RPMI7951 (cell line): ENCODE data around the gene FER1L5. TPM values are rescaled to one million over a fixed set of nuclear protein-coding genes. Genes with fewer than 3 reads are reported as not detected.
"Not testable (repeated sequence)": the region's sequence is repeated elsewhere in the genome, so short reads cannot be mapped to it uniquely, and the experiment has no call there.

Experiments used
- DNase-seq: peaks from one replicate; pipeline ENCODE4 v3.0.0-alpha.2; 2012; ENCODE audit warnings: low read depth
- total RNA-seq: library from RNA; depleted of rRNA; stranded (reverse); fragments of >200 nt; shearing (Covaris generic); gene quantifications from 2 replicates; pipeline ENCODE4 v1.2.3, GENCODE V29; 2014

FER1L5 gene
- total RNA-seq, 1 experiment from 2014 or later = not detected

GRCh38 chr2:96636551-96637171 is 5.9 kb upstream of the FER1L5 start:
- DNase-seq = peak; percentile 31

GRCh38 chr2:96637385-96638143 is 5.0 kb upstream of the FER1L5 start:
- peak; percentile 95 for DNase-seq

- peak; percentile 89 for DNase-seq
Observed at GRCh38 chr2:96638144-96639121, 4.1 kb upstream of the FER1L5 start, which contains the start of gene KANSL3. KANSL3 (minus strand) TSS chr2:96638312; CDS start chr2:96637135, 1,177 bp downstream.

- DNase-seq = no peak
Observed at GRCh38 chr2:96647681-96648080, 5.1 kb downstream of the FER1L5 start.

- DNase-seq = no peak
Observed at GRCh38 chr2:96648306-96648930, 5.9 kb downstream of the FER1L5 start.

GRCh38 chr2:96649342-96649741 is 6.8 kb downstream of the FER1L5 start:
- DNase-seq = no peak

GRCh38 chr2:96651793-96652192 is 9.2 kb downstream of the FER1L5 start:
- no peak for DNase-seq

- DNase-seq = not testable (repeated sequence)
Observed at GRCh38 chr2:96654791-96655190, 12.2 kb downstream of the FER1L5 start.

- DNase-seq = no peak
Observed at GRCh38 chr2:96655526-96655925, 13.0 kb downstream of the FER1L5 start.

- no peak for DNase-seq
Observed at GRCh38 chr2:96656540-96656939, 14.0 kb downstream of the FER1L5 start.

GRCh38 chr2:96661324-96661723 is 18.8 kb downstream of the FER1L5 start:
- no peak for DNase-seq

GRCh38 chr2:96662360-96662759 is 19.8 kb downstream of the FER1L5 start:
- DNase-seq = no peak

- no peak for DNase-seq
Observed at GRCh38 chr2:96663177-96663576, 20.6 kb downstream of the FER1L5 start.

GRCh38 chr2:96663829-96664228 is 21.3 kb downstream of the FER1L5 start:
- no peak for DNase-seq

GRCh38 chr2:96664366-96664925 is 21.9 kb downstream of the FER1L5 start:
- no peak for DNase-seq

GRCh38 chr2:96665083-96665569 is 22.6 kb downstream of the FER1L5 start:
- peak; percentile 94 for DNase-seq

- DNase-seq = not testable (repeated sequence)
Observed at GRCh38 chr2:96665717-96666116, 23.2 kb downstream of the FER1L5 start.

GRCh38 chr2:96668771-96669170 is 26.2 kb downstream of the FER1L5 start:
- no peak for DNase-seq

GRCh38 chr2:96669539-96670215 is 27.1 kb downstream of the FER1L5 start:
- DNase-seq = no peak

GRCh38 chr2:96679848-96680247 is 37.3 kb downstream of the FER1L5 start:
- DNase-seq = no peak
